Thymus (tissue), 11 donors: ENCODE measurements around the gene ARVCF. TPM values are rescaled to one million over a fixed set of nuclear protein-coding genes. Genes with fewer than 3 reads are reported as not detected.

ENCODE experiments used
- DNase-seq, 9 donors: peaks; one replicate each; pipeline ENCODE4 v3.0.0-alpha.2; 2013; ENCODE audit warnings: low spot score in 9 of 9, low read depth in 6 of 9, missing footprints in 1 of 9
- H3K27ac ChIP-seq, 2 donors: one replicate each; pipeline ENCODE4 v1.5.1; 2013; ENCODE audit warnings: control low read depth in 1 of 2, low read depth in 1 of 2, low read length in 1 of 2, mild to moderate bottlenecking in 1 of 2, moderate library complexity in 1 of 2
- H3K27me3 ChIP-seq, 2 donors: one replicate each; pipeline ENCODE4 v1.5.1; 2013; ENCODE audit warnings: low read length in 1 of 2; ENCODE audit not compliant: control insufficient read depth in 2 of 2, insufficient read depth in 1 of 2
- H3K36me3 ChIP-seq, 2 donors: one replicate each; pipeline ENCODE4 v1.5.1; 2013; ENCODE audit warnings: low read length in 1 of 2, mild to moderate bottlenecking in 1 of 2, moderate library complexity in 1 of 2; ENCODE audit not compliant: control insufficient read depth in 2 of 2, insufficient read depth in 2 of 2
- H3K4me1 ChIP-seq, 2 donors: one replicate each; pipeline ENCODE4 v1.5.1; 2013; ENCODE audit warnings: low read length in 2 of 2; ENCODE audit not compliant: control insufficient read depth in 2 of 2, insufficient read depth in 2 of 2
- H3K4me3 ChIP-seq, 2 donors: one replicate each; pipeline ENCODE4 v1.5.1; 2013; ENCODE audit warnings: low read length in 2 of 2, control low read depth in 1 of 2, mild to moderate bottlenecking in 1 of 2
- H3K9me3 ChIP-seq, 2 donors: one replicate each; pipeline ENCODE4 v1.5.1; 2013; ENCODE audit warnings: low read length in 1 of 2, mild to moderate bottlenecking in 1 of 2; ENCODE audit not compliant: control insufficient read depth in 2 of 2, insufficient read depth in 1 of 2
- WGBS: extraction: QIAGEN DNeasy Blood & Tissue Kit; methylation state at CpG from one replicate; pipeline ENCODE4 v1.1.7; 2013; 5-methylcytosine and 5-hydroxymethylcytosine counted together
- polyA plus RNA-seq: library from polyadenylated mRNA; stranded (reverse); fragments of 200-250 nt; gene quantifications from one replicate; pipeline ENCODE4 v1.2.3, GENCODE V29; 2013
- total RNA-seq: library from RNA; stranded (reverse); fragments of 120-200 nt; gene quantifications from one replicate; pipeline ENCODE4 v1.2.4, GENCODE V29; 2013
- donor health status: healthy.

The ARVCF gene
- total and polyA plus RNA-seq, 2 donors: 2.1 to 8.2 TPM

DNA sequence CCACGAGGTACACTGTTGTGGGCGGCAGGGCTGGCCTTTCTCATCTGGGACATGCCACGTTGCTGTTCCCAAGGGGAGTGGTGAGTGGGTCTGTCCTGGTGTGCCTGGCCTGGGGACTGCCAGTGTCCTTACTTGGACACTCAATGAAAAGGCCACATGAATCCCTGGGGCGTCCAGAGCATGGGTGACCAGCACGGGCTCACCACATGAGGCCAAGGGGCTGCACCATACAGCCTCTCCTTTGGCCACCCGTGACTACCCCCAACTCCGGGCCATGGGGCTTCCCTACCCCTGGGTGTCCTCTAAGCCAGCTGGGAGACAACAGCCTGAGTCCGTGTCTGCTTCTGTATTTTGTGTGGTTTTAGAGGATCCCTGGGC lies 54.8 kb downstream of the ARVCF start:
- Histone ChIP-seq H3K36me3 (peaks cover 25 to 38% of the 10 kb centered on the region in 2 donors), H3K4me1 (peaks cover 6 to 16% of the 10 kb centered on the region in 2 donors), H3K27ac (no peak overlapping the region), H3K27me3 (no peaks in the 10 kb centered on the region), H3K4me3 (no peak overlapping the region), H3K9me3 (peaks cover 0 to 1% of the 10 kb centered on the region in 2 donors)
- DNase-seq: no peak
- WGBS: 95% methylated on average over 8 of the region's 8 CpGs

DNA sequence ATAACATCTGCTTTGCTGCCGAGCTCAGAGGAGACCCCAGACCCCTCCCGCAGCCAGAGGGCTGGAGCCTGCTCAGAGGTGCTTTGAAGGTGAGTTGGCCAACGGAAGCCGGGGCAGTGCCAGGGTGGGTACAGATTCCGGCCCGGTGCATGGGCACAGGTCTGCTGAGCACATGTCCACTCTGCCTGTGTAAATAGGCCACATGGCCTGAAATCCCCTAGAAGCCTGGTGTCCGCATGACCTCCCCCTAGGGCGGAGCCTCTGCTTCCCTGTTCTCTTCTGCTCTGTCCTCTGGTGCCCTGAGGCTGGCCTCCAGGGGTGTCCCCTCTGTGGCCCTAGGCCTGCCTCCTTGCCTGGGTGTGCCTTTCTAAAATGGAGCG lies 55.4 kb downstream of the ARVCF start:
- H3K4me1 ChIP-seq: peaks cover 6 to 16% of the 10 kb centered on the region in 2 donors
- no peak for DNase-seq
- H3K27ac ChIP-seq: no peak overlapping the region
- no peaks in the 10 kb centered on the region for H3K27me3 ChIP-seq
- peaks cover 24 to 37% of the 10 kb centered on the region in 2 donors for H3K36me3 ChIP-seq
- H3K4me3 ChIP-seq: no peak overlapping the region
- H3K9me3 ChIP-seq: peaks cover 0 to 1% of the 10 kb centered on the region in 2 donors
- 93% methylated on average over 9 of the region's 9 CpGs for WGBS

DNA sequence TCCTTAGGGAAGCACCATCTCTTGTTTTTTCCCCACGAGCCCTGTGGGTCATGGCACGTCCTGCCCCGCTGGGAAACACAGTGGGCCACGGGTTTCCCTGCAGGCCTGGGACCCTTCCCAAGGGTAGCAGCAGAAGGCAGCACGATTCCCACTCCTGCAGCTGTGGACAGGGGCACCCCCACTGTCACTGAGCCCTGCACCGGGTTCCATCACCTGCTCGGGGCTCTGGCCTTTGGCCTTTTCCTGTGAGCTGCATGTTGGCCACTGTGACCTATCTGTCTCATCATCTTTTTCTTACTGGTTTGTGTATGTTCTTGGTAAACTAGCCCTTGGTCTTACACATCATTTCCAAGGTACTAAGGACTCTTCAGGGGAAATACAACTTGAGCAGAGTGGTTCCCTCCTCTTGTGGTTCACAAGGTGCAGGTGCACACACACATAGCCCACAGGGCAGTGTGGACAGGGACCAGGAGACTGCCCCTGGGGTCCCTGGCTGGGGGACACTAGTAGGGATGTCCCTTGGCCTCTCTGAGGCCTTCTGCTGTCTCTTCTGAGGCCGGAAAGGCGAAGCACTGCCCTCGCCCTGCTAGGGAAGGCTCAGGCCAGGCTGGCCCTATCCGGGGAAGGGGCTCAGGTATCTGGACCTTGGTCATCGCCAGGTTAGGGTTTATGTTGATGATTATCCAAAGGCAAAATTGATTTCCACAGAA lies 56.0 kb downstream of the ARVCF start:
- no peak for DNase-seq
- peaks cover 6 to 17% of the 10 kb centered on the region in 2 donors for H3K4me1 ChIP-seq

GRCh38 chr22:19959587-19960490 lies 56.8 kb downstream of the ARVCF start:
- DNase-seq: no peak
- Histone ChIP-seq H3K27ac (no peak overlapping the region), H3K4me3 (no peak overlapping the region), H3K36me3 (peaks cover 18 to 33% of the 10 kb centered on the region in 2 donors), H3K4me1 (peaks cover 6 to 23% of the 10 kb centered on the region in 2 donors), H3K9me3 (peaks cover 0 to 1% of the 10 kb centered on the region in 2 donors), H3K27me3 (no peaks in the 10 kb centered on the region)
- WGBS: 87% methylated on average over 13 of the region's 13 CpGs

More for the DNA sequence above, 56.0 kb downstream of the ARVCF start:
- Histone ChIP-seq H3K27ac (no peak overlapping the region), H3K36me3 (peaks cover 24 to 34% of the 10 kb centered on the region in 2 donors), H3K27me3 (no peaks in the 10 kb centered on the region), H3K9me3 (peaks cover 0 to 1% of the 10 kb centered on the region in 2 donors), H3K4me3 (no peak overlapping the region)
- WGBS: 98% methylated on average over 12 of the region's 12 CpGs

GRCh38 chr22:19959043-19959586 lies 57.5 kb downstream of the ARVCF start:
- Histone ChIP-seq H3K4me1 (peaks cover 6 to 25% of the 10 kb centered on the region in 2 donors), H3K27me3 (no peaks in the 10 kb centered on the region), H3K36me3 (peaks cover 11 to 27% of the 10 kb centered on the region in 2 donors), H3K27ac (peak overlapping the region in 1 of 2 donors; percentile 40), H3K4me3 (peak overlapping the region in 1 of 2 donors; percentile 9), H3K9me3 (peaks cover 1% of the 10 kb centered on the region in 2 donors)
- DNase-seq: peak in 1 of 9 donors; percentile 45
- WGBS: 89% methylated on average over 30 of the region's 30 CpGs

DNA sequence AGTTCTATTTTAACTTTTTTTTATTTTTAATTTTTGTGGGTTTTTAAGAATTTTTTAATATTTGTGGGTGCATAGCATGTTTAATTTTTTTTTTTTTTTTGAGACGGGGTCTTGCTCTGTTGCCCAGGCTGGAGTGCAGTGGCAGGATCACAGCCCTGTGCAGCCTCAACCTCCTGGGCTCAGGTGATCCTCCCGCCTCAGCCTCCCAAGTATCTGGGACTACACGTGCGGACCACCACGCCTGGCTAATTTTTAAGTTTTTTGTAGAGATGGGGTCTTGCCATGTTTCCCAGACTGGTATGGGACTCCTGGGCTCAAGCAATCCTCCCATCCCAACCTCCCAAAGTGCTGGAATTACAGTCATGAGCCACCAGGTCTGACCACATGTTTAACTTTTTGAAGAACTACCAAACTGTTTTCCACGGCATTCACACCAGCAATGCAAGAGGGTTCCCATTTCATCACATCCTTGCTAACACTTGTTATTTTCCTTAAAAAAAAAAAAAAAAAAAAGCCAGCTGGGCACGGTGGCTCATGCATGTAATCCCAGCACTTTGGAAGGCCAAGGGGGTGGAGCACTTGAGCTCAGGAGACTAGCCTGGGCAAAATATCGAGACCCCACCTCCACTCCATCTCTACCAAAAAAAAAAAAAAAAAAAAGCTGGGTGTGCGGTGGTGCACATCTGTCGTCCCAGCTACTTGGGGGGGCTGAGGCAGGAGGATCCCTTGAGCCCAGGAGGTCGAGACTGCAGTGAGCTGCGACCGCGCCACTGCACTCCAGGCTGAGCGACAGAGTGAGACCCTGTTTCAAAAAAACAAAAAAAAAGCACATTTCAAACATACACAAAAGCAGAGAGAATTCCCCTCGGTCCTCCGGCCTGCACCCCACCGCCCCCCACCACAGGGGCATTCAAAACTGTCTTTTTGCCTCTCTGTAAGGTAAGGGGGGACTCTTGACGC lies 58.3 kb downstream of the ARVCF start:
- Histone ChIP-seq H3K27me3 (no peaks in the 10 kb centered on the region), H3K9me3 (peaks cover 0 to 9% of the 10 kb centered on the region in 2 donors), H3K4me3 (no peak overlapping the region), H3K36me3 (peaks cover 3 to 19% of the 10 kb centered on the region in 2 donors), H3K27ac (peak overlapping the region in 1 of 2 donors; percentile 40), H3K4me1 (peaks cover 6 to 33% of the 10 kb centered on the region in 2 donors)
- no peak for DNase-seq
- WGBS: 96% methylated on average over 19 of the region's 19 CpGs

DNA sequence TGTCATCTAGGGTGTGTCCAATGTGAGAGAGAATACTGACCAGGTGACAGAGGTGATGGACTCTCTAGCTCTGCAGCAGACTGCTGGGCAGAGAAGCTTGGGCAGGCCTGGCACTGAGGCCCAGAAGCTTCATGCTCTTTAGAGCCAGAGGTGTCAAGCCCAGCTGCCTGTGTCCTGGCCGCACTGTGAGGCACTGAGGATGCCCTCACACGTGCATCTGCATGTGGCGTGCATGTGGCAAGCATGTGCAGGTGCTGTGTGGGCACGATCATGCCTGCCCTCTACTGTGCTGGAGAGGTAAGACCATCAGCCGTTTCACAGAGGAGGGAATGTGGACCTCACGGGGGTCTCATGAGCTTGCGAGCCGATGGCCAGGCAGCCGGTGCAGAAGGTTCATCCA lies 59.2 kb downstream of the ARVCF start:
- 98% methylated on average over 9 of the region's 9 CpGs for WGBS

More for the DNA sequence above, 59.2 kb downstream of the ARVCF start:
- H3K4me3 ChIP-seq: no peak overlapping the region
- peaks cover 3 to 29% of the 10 kb centered on the region in 2 donors for H3K4me1 ChIP-seq
- no peak for DNase-seq
- peaks cover 0 to 9% of the 10 kb centered on the region in 2 donors for H3K9me3 ChIP-seq
- H3K27me3 ChIP-seq: no peaks in the 10 kb centered on the region
- H3K36me3 ChIP-seq: peaks cover 0 to 16% of the 10 kb centered on the region in 2 donors
- no peak overlapping the region for H3K27ac ChIP-seq
